ENCODE measurements around the gene SPP1.

DNA sequence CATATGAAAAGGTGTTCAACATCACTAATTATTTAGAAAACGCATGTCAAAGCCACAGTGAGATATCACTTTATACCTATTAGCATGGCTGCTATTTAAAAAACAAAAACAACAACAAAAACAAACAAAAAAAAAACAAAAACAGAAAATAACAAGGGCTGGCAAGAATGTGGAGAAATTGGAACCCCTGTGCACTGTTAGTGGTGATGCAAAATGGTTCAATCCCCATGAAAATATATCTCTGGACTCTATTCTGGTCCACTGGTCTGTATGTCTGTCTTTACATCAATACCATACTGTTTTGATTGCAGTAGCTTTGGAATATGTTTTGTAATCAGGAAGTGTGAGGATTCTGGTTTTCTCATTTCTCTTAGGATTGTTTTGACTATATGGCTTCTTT, 43.6 kb upstream of the SPP1 start:
- TF ChIP-seq, protein P1, sequence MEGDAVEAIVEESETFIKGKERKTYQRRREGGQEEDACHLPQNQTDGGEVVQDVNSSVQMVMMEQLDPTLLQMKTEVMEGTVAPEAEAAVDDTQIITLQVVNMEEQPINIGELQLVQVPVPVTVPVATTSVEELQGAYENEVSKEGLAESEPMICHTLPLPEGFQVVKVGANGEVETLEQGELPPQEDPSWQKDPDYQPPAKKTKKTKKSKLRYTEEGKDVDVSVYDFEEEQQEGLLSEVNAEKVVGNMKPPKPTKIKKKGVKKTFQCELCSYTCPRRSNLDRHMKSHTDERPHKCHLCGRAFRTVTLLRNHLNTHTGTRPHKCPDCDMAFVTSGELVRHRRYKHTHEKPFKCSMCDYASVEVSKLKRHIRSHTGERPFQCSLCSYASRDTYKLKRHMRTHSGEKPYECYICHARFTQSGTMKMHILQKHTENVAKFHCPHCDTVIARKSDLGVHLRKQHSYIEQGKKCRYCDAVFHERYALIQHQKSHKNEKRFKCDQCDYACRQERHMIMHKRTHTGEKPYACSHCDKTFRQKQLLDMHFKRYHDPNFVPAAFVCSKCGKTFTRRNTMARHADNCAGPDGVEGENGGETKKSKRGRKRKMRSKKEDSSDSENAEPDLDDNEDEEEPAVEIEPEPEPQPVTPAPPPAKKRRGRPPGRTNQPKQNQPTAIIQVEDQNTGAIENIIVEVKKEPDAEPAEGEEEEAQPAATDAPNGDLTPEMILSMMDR (IDR thresholded peaks at IDR 0.05; ENCODE audit: borderline replicate concordance, extremely low read depth, low read length, poor library complexity, severe bottlenecking) = no peak
- TF ChIP-seq EZH2 (IDR thresholded peaks at IDR 0.05; ENCODE audit: borderline replicate concordance, low read depth, low read length, severe bottlenecking) = no peak
